ENCODE data around the gene RNF212B. TPM values are rescaled to one million over a fixed set of nuclear protein-coding genes. Genes with fewer than 3 reads are reported as not detected.

Gene RNF212B
- total and polyA plus RNA-seq, 2 of the 13 experiments (the other 11 are each of a cell fraction or from before 2014, with no cell fraction given), result 0.05 TPM; not detected in 1

DNA sequence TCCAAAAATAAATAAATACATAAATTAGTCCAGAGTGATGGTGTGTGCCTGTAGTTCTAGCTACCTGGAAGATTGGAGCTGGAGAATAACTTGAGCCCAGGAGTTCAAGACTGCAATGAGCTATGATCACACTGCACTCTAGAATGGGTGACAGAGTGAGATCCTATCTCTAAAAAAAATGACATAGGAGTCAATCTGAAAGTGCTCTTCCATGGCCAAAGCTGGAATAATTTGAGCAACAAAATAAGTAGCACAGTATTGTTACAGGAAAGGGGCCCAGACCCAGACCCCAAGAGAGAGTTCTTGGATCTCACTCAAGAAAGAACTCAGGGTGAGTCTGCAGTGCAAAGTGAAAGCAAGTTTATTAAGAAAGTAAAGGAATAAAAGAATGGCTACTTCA, 29.4 kb upstream of the RNF212B start:
- Histone ChIP-seq H3K4me2 (ENCODE audit: low read depth, low read length) (no peak overlapping the region), H3K4me3 (replicated peaks in 1 of 3; ENCODE audit: insufficient read depth in 1 of 3, low read depth in 2 of 3, low read length in 3 of 3) (no peak overlapping the region), H3K27ac (ENCODE audit: extremely low read length, insufficient read depth, low read length) (no peak overlapping the region), H2AFZ (ENCODE audit: low read length) (no peak overlapping the region), H3K4me1 (ENCODE audit: insufficient read depth, low read length) (no peaks in the 10 kb centered on the region), H3K36me3 (replicated peaks in 1 of 2; ENCODE audit: control insufficient read depth in 1 of 2, insufficient read depth in 2 of 2, low read length in 2 of 2) (no peaks in the 10 kb centered on the region), H3K9ac (ENCODE audit: insufficient read depth, low read depth, low read length) (no peak overlapping the region), H3K9me3 (ENCODE audit: low read length) (no peaks in the 10 kb centered on the region), H3K79me2 (ENCODE audit: insufficient read depth, low read length) (no peaks in the 10 kb centered on the region), H4K20me1 (ENCODE audit: insufficient read depth, low read length) (no peaks in the 10 kb centered on the region), H3K27me3 (ENCODE audit: control insufficient read depth in 1 of 2, insufficient read depth in 2 of 2, low read length in 2 of 2) (peaks cover 0 to 12% of the 10 kb centered on the region in 2 experiments; a peak in 1 of 5 replicates)
- DNase-seq (ENCODE audit: low spot score) (no peak), FAIRE-seq (no peak), ATAC-seq (no peak)
- intact Hi-C loops (cut with micrococcal nuclease; ENCODE audit: unreplicated experiment), result no loop called here
- TF ChIP-seq ATF1 (CRISPR knock-in tag; IDR thresholded peaks at IDR 0.05) (no peak), ZNF121 (CRISPR knock-in tag; IDR thresholded peaks at IDR 0.05) (no peak), ZNF33B (CRISPR knock-in tag; IDR thresholded peaks at IDR 0.05) (no peak), KDM5B (CRISPR knock-in tag; IDR thresholded peaks at IDR 0.05; ENCODE audit: borderline replicate concordance) (no peak), ZNF660 (CRISPR knock-in tag; IDR thresholded peaks at IDR 0.05; ENCODE audit: borderline replicate concordance, low read depth) (no peak), RFX5 (IDR thresholded peaks at IDR 0.05; ENCODE audit: low read depth, low read length) (no peak), JARID2 (CRISPR knock-in tag; IDR thresholded peaks at IDR 0.05; ENCODE audit: insufficient replicate concordance) (no peak), ZNF761 (CRISPR knock-in tag; conservative IDR thresholded peaks at IDR 0.05) (no peak), AGO1 (IDR thresholded peaks at IDR 0.05; ENCODE audit: low read depth, low read length, poor library complexity, severe bottlenecking) (no peak), ZNF235 (CRISPR knock-in tag; IDR thresholded peaks at IDR 0.05; ENCODE audit: borderline replicate concordance) (no peak), CCDC6 (CRISPR knock-in tag; IDR thresholded peaks at IDR 0.05) (no peak)
- TF ChIP-seq, protein P1, sequence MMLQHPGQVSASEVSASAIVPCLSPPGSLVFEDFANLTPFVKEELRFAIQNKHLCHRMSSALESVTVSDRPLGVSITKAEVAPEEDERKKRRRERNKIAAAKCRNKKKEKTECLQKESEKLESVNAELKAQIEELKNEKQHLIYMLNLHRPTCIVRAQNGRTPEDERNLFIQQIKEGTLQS (CRISPR knock-in tag; IDR thresholded peaks at IDR 0.05), result no peak
- TF ChIP-seq, protein P2, sequence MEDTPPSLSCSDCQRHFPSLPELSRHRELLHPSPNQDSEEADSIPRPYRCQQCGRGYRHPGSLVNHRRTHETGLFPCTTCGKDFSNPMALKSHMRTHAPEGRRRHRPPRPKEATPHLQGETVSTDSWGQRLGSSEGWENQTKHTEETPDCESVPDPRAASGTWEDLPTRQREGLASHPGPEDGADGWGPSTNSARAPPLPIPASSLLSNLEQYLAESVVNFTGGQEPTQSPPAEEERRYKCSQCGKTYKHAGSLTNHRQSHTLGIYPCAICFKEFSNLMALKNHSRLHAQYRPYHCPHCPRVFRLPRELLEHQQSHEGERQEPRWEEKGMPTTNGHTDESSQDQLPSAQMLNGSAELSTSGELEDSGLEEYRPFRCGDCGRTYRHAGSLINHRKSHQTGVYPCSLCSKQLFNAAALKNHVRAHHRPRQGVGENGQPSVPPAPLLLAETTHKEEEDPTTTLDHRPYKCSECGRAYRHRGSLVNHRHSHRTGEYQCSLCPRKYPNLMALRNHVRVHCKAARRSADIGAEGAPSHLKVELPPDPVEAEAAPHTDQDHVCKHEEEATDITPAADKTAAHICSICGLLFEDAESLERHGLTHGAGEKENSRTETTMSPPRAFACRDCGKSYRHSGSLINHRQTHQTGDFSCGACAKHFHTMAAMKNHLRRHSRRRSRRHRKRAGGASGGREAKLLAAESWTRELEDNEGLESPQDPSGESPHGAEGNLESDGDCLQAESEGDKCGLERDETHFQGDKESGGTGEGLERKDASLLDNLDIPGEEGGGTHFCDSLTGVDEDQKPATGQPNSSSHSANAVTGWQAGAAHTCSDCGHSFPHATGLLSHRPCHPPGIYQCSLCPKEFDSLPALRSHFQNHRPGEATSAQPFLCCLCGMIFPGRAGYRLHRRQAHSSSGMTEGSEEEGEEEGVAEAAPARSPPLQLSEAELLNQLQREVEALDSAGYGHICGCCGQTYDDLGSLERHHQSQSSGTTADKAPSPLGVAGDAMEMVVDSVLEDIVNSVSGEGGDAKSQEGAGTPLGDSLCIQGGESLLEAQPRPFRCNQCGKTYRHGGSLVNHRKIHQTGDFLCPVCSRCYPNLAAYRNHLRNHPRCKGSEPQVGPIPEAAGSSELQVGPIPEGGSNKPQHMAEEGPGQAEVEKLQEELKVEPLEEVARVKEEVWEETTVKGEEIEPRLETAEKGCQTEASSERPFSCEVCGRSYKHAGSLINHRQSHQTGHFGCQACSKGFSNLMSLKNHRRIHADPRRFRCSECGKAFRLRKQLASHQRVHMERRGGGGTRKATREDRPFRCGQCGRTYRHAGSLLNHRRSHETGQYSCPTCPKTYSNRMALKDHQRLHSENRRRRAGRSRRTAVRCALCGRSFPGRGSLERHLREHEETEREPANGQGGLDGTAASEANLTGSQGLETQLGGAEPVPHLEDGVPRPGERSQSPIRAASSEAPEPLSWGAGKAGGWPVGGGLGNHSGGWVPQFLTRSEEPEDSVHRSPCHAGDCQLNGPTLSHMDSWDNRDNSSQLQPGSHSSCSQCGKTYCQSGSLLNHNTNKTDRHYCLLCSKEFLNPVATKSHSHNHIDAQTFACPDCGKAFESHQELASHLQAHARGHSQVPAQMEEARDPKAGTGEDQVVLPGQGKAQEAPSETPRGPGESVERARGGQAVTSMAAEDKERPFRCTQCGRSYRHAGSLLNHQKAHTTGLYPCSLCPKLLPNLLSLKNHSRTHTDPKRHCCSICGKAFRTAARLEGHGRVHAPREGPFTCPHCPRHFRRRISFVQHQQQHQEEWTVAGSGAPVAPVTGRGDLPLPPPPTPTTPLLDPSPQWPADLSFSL (CRISPR knock-in tag; IDR thresholded peaks at IDR 0.05), result no peak
- TF ChIP-seq, protein P3, sequence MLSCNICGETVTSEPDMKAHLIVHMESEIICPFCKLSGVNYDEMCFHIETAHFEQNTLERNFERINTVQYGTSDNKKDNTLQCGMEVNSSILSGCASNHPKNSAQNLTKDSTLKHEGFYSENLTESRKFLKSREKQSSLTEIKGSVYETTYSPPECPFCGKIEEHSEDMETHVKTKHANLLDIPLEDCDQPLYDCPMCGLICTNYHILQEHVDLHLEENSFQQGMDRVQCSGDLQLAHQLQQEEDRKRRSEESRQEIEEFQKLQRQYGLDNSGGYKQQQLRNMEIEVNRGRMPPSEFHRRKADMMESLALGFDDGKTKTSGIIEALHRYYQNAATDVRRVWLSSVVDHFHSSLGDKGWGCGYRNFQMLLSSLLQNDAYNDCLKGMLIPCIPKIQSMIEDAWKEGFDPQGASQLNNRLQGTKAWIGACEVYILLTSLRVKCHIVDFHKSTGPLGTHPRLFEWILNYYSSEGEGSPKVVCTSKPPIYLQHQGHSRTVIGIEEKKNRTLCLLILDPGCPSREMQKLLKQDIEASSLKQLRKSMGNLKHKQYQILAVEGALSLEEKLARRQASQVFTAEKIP (CRISPR knock-in tag; IDR thresholded peaks at IDR 0.05; ENCODE audit: borderline replicate concordance), result no peak
- TF ChIP-seq, protein P4, sequence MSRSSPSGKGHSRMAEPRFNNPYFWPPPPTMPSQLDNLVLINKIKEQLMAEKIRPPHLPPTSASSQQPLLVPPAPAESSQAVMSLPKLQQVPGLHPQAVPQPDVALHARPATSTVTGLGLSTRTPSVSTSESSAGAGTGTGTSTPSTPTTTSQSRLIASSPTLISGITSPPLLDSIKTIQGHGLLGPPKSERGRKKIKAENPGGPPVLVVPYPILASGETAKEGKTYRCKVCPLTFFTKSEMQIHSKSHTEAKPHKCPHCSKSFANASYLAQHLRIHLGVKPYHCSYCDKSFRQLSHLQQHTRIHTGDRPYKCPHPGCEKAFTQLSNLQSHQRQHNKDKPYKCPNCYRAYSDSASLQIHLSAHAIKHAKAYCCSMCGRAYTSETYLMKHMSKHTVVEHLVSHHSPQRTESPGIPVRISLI (CRISPR knock-in tag; IDR thresholded peaks at IDR 0.05; ENCODE audit: borderline replicate concordance), result no peak
- no TSS peak for BruUV-seq (replicated peaks)
- ChIA-PET POLR2A (no interaction called here), CTCF (ENCODE audit: low intra/inter-chr PET ratio, low total read pairs) (no interaction called here)
- in situ Hi-C loops (cut with HindIII; ENCODE audit: extremely low pct_ligation_motif_present, low pct_unique_long_range_greater_than_20kb), result no loop called here

Measured in HepG2 (cell line).